WTC11 (cell line): ENCODE results near the gene EIF3I. TPM values are rescaled to one million over a fixed set of nuclear protein-coding genes. Genes with fewer than 3 reads are reported as not detected.

Source experiments
- ATAC-seq: fragments of 200-7000 bp; cut with Tn5 transposase; 2 replicates; pipeline ENCODE4 v1.10.0; 2021; ENCODE audit warnings: mild to moderate bottlenecking, moderate library complexity
- Bru-seq: library from RNA; stranded (reverse); fragments of 400-500 nt; gene quantifications from one replicate; lab custom pipeline; 2021; lab: Mats Ljungman, UMichigan
- CTCF ChIA-PET: fragments of 300-600 bp; sonication (Branson Sonifier 250); formaldehyde crosslinking; loops from one replicate; lab custom pipeline; 2021; ENCODE audit warnings: antibody characterized with exemption; lab: Charles Lee
- POLR2A ChIA-PET: fragments of 350-600 bp; sonication (Branson Sonifier 250); formaldehyde crosslinking; loops from one replicate; lab custom pipeline; 2021; ENCODE audit warnings: antibody characterized with exemption; lab: Charles Lee
- DNase-seq: peaks from one replicate; pipeline ENCODE4 v3.0.0; 2021; ENCODE audit warnings: low spot score
- H3K27ac Mint-ChIP-seq: 2 replicates; pipeline ENCODE4 v1.8.0; 2021; ENCODE audit warnings: mixed read lengths
- H3K27me3 Mint-ChIP-seq: 2 replicates; pipeline ENCODE4 v1.8.0; 2021; ENCODE audit warnings: low read depth, mild to moderate bottlenecking, moderate library complexity, mixed read lengths
- H3K36me3 Mint-ChIP-seq: 2 replicates; pipeline ENCODE4 v1.8.0; 2021; ENCODE audit warnings: mixed read lengths
- H3K4me1 Mint-ChIP-seq: 2 replicates; pipeline ENCODE4 v1.8.0; 2022; ENCODE audit warnings: mixed read lengths
- H3K4me3 Mint-ChIP-seq: 2 replicates; pipeline ENCODE4 v1.8.0; 2021; ENCODE audit warnings: mild to moderate bottlenecking, moderate library complexity, mixed read lengths
- H3K9me3 Mint-ChIP-seq: 2 replicates; pipeline ENCODE4 v1.8.0; 2021; ENCODE audit warnings: mixed read lengths
- CBFB ChIP-seq: sonication (generic); formaldehyde crosslinking; IDR thresholded peaks from 2 replicates; pipeline ENCODE4 v1.8.1; 2022; ENCODE audit warnings: mild to moderate bottlenecking, low read depth, missing genetic modification reagents
- ETV6 ChIP-seq: sonication (generic); formaldehyde crosslinking; IDR thresholded peaks from 2 replicates; pipeline ENCODE4 v1.8.1; 2022; ENCODE audit warnings: mild to moderate bottlenecking, missing genetic modification reagents
- FOXK1 ChIP-seq: sonication (generic); formaldehyde crosslinking; IDR thresholded peaks from 2 replicates; pipeline ENCODE4 v1.8.0; 2022; ENCODE audit warnings: mild to moderate bottlenecking, moderate library complexity, missing genetic modification reagents
- GABPB1 ChIP-seq: sonication (generic); formaldehyde crosslinking; IDR thresholded peaks from 2 replicates; pipeline ENCODE4 v1.8.1; 2023; ENCODE audit warnings: mild to moderate bottlenecking, missing genetic modification reagents
- NR2C2 ChIP-seq: sonication (generic); formaldehyde crosslinking; IDR thresholded peaks from 2 replicates; pipeline ENCODE4 v1.8.0; 2022; ENCODE audit warnings: mild to moderate bottlenecking, missing genetic modification reagents
- RELA ChIP-seq: sonication (generic); formaldehyde crosslinking; IDR thresholded peaks from 2 replicates; pipeline ENCODE4 v1.8.1; 2022; ENCODE audit warnings: missing genetic modification reagents, mild to moderate bottlenecking, borderline replicate concordance
- SMAD3 ChIP-seq: sonication (generic); formaldehyde crosslinking; IDR thresholded peaks from 2 replicates; pipeline ENCODE4 v1.8.0; 2022; ENCODE audit warnings: missing genetic modification reagents, mild to moderate bottlenecking, borderline replicate concordance
- TEAD1 ChIP-seq: sonication (generic); formaldehyde crosslinking; IDR thresholded peaks from 2 replicates; pipeline ENCODE4 v1.8.0; 2022; ENCODE audit warnings: mild to moderate bottlenecking, missing genetic modification reagents
- ZBTB21 ChIP-seq: sonication (generic); formaldehyde crosslinking; IDR thresholded peaks from 2 replicates; pipeline ENCODE4 v1.8.1; 2023; ENCODE audit warnings: mild to moderate bottlenecking, missing genetic modification reagents, borderline replicate concordance
- ZNF219 ChIP-seq: sonication (generic); formaldehyde crosslinking; IDR thresholded peaks from 2 replicates; pipeline ENCODE4 v1.8.0; 2023; ENCODE audit warnings: missing genetic modification reagents, mild to moderate bottlenecking, borderline replicate concordance
- ZNF416 ChIP-seq: fragments of 250-450 bp; sonication (Bioruptor Pico); IDR thresholded peaks from 2 replicates; pipeline ENCODE4 v1.9.0; 2021; ENCODE audit warnings: mild to moderate bottlenecking, inconsistent platforms
- ZNF423 ChIP-seq: fragments of 250-450 bp; sonication (Bioruptor Pico); IDR thresholded peaks from 2 replicates; pipeline ENCODE4 v2.1.2; 2022; ENCODE audit warnings: mild to moderate bottlenecking, moderate library complexity
- long read RNA-seq, 3 experiments: library from RNA in 1 of 3; library from capped mRNA in 1 of 3; library from polyadenylated mRNA in 1 of 3; unstranded in 2 of 3; stranded (forward) in 1 of 3; transcript quantifications; one replicate each; pipeline ENCODE4 v2.0.0, GENCODE V29; 2021
- total RNA-seq: library from RNA; stranded (reverse); gene quantifications from 3 replicates; pipeline ENCODE4 v1.2.3, GENCODE V29; 2021
- TF ChIP-seq, protein P1 (sequence below): sonication (generic); formaldehyde crosslinking; IDR thresholded peaks from 2 replicates; pipeline ENCODE4 v1.8.0; 2022; ENCODE audit warnings: mild to moderate bottlenecking, missing genetic modification reagents
- TF ChIP-seq, protein P2 (sequence below): sonication (generic); formaldehyde crosslinking; IDR thresholded peaks from 2 replicates; pipeline ENCODE4 v1.8.0; 2022; ENCODE audit warnings: mild to moderate bottlenecking, missing genetic modification reagents
- TF ChIP-seq, protein P3 (sequence below): fragments of 250-450 bp; sonication (Bioruptor Pico); IDR thresholded peaks from 2 replicates; pipeline ENCODE4 v1.9.0; 2021; ENCODE audit warnings: mild to moderate bottlenecking
- TF ChIP-seq, protein P4 (sequence below): fragments of 250-450 bp; sonication (Bioruptor Pico); IDR thresholded peaks from 2 replicates; pipeline ENCODE4 v1.9.0; 2021; ENCODE audit warnings: mild to moderate bottlenecking
- TF ChIP-seq, protein P5 (sequence below): sonication (generic); formaldehyde crosslinking; IDR thresholded peaks from 2 replicates; pipeline ENCODE4 v1.8.0; 2022; ENCODE audit warnings: mild to moderate bottlenecking, missing genetic modification reagents
- TF ChIP-seq, protein P6 (sequence below): fragments of 250-450 bp; sonication (Bioruptor Pico); IDR thresholded peaks from 2 replicates; pipeline ENCODE4 v2.1.2; 2022; ENCODE audit warnings: mild to moderate bottlenecking, moderate library complexity
- TF ChIP-seq, protein P7 (sequence below): sonication (generic); formaldehyde crosslinking; IDR thresholded peaks from 2 replicates; pipeline ENCODE4 v1.8.1; 2023; ENCODE audit warnings: mild to moderate bottlenecking, missing genetic modification reagents, moderate library complexity
- TF ChIP-seq, protein P8 (sequence below): sonication (generic); formaldehyde crosslinking; IDR thresholded peaks from 2 replicates; pipeline ENCODE4 v1.8.1; 2023; ENCODE audit warnings: mild to moderate bottlenecking, missing genetic modification reagents, moderate library complexity
- TF ChIP-seq, protein P9 (sequence below): sonication (generic); formaldehyde crosslinking; IDR thresholded peaks from 2 replicates; pipeline ENCODE4 v1.8.1; 2022; ENCODE audit warnings: low read depth, missing genetic modification reagents, borderline replicate concordance
- TF ChIP-seq, protein P10 (sequence below): sonication (generic); formaldehyde crosslinking; IDR thresholded peaks from 2 replicates; pipeline ENCODE4 v1.8.0; 2022; ENCODE audit warnings: mild to moderate bottlenecking, missing genetic modification reagents

The EIF3I gene
- 237 to 243 TPM (median 241 TPM) in 3 replicates for total RNA-seq
- percentile 96 among the genes with signal in this experiment for Bru-seq, nascent RNA
- long read RNA-seq, experiment 1, transcript EIF3I-202 (11 exons, 1,458 nt), result major isoform, 393 of 581 reads
- long read RNA-seq, experiment 1, partial matches to known transcripts, result 167 of 581 reads
- long read RNA-seq, experiment 1, other reads (novel, unspliced or antisense), result 21 of 581 reads
- long read RNA-seq, experiment 2, transcript EIF3I-202 (11 exons, 1,458 nt), result major isoform, 53 of 376 reads
- long read RNA-seq, experiment 2, partial matches to known transcripts, result 298 of 376 reads
- long read RNA-seq, experiment 2, other reads (novel, unspliced or antisense), result 25 of 376 reads
- long read RNA-seq, experiment 3, transcript EIF3I-202 (11 exons, 1,458 nt), result major isoform, 492 of 780 reads
- long read RNA-seq, experiment 3, partial matches to known transcripts, result 264 of 780 reads
- long read RNA-seq, experiment 3, other reads (novel, unspliced or antisense), result 23 of 780 reads

DNA sequence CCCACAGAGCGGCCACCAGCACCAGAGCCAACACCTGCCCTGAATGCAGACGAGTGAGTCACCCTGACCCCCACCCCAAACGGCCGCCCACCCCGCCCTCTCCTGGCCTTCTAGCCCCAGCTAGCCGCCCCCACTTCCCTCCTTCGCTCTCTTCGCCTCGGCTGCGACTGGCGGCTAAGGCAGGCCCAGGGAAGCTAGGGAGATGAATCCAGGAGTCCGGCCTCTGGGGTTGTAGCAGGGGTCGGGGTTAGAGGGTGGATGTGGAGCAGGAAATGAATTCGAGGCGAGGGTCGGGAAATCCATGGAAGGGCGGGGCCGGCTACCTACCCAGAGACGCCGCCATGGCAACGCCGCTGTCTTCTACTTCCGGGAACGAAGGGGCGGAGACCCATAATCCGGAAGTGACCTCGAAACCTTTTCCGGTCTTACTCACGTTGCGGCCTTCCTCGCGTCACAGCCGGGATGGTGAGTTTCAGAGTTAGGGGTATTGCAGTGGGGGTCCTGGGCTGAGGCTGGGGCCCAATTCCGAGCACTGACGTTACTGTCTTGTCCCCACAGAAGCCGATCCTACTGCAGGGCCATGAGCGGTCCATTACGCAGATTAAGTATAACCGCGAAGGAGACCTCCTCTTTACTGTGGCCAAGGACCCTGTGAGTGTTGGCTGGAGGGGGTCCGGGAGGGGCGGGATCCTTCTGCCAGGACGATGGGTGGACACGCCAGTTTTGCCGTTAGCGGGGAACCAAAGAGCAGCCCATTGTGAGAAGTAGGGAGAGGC is at the start of gene EIF3I, which contains the start of gene TMEM234:
TSS of gene EIF3I (plus strand) at position 428 of the 776 bp plus-strand sequence. CDS start at position 463, 35 bp downstream.
TSS of gene TMEM234 (minus strand) at position 374 of the 776 bp plus-strand sequence. CDS start at position 343, 31 bp downstream.
- Mint-ChIP-seq H3K36me3 (peaks cover 18% of the 10 kb centered on the region), H3K4me3 (peak within 1 kb of the TSS; percentile 95), H3K27ac (peak within 1 kb of the TSS; percentile 91), H3K4me1 (peaks cover 13% of the 10 kb centered on the region), H3K9me3 (no peaks in the 10 kb centered on the region), H3K27me3 (no peaks in the 10 kb centered on the region)
- POLR2A ChIA-PET, result interaction anchor here (1.2 kb wide), 1 partner anchor 23 kb away, joined by 3 read pairs; no protein-coding TSS in a partner anchor
- CTCF ChIA-PET, result interaction anchor here (0.6 to 3.5 kb wide), 4 partner anchors 13 to 470 kb away, joined by 3 to 23 read pairs (median 6); no protein-coding TSS in a partner anchor
- ATAC-seq, result peak; percentile 90
- DNase-seq, result peak; percentile 93
- TF ChIP-seq, protein P1, sequence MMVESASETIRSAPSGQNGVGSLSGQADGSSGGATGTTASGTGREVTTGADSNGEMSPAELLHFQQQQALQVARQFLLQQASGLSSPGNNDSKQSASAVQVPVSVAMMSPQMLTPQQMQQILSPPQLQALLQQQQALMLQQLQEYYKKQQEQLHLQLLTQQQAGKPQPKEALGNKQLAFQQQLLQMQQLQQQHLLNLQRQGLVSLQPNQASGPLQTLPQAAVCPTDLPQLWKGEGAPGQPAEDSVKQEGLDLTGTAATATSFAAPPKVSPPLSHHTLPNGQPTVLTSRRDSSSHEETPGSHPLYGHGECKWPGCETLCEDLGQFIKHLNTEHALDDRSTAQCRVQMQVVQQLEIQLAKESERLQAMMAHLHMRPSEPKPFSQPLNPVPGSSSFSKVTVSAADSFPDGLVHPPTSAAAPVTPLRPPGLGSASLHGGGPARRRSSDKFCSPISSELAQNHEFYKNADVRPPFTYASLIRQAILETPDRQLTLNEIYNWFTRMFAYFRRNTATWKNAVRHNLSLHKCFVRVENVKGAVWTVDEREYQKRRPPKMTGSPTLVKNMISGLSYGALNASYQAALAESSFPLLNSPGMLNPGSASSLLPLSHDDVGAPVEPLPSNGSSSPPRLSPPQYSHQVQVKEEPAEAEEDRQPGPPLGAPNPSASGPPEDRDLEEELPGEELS, result peak; percentile 31; the same call in 1 of the 2 replicates
- TF ChIP-seq FOXK1 (CRISPR knock-in tag) (peak; percentile 41; the same call in 1 of the 2 replicates), ZNF416 (no peak), SMAD3 (CRISPR knock-in tag) (peak; percentile 73; the same call in 1 of the 2 replicates), ZNF219 (CRISPR knock-in tag) (no peak), NR2C2 (peak; percentile 51), ZNF423 (CRISPR knock-in tag) (no peak), GABPB1 (CRISPR knock-in tag) (peak; percentile 70; the same call in 1 of the 2 replicates), ZBTB21 (no peak), TEAD1 (CRISPR knock-in tag) (peak; percentile 42; the same call in 1 of the 2 replicates), RELA (no peak), ETV6 (CRISPR knock-in tag) (peak; percentile 29; the same call in 1 of the 2 replicates), CBFB (CRISPR knock-in tag) (no peak)
- TF ChIP-seq, protein P2, sequence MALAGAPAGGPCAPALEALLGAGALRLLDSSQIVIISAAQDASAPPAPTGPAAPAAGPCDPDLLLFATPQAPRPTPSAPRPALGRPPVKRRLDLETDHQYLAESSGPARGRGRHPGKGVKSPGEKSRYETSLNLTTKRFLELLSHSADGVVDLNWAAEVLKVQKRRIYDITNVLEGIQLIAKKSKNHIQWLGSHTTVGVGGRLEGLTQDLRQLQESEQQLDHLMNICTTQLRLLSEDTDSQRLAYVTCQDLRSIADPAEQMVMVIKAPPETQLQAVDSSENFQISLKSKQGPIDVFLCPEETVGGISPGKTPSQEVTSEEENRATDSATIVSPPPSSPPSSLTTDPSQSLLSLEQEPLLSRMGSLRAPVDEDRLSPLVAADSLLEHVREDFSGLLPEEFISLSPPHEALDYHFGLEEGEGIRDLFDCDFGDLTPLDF (CRISPR knock-in tag), result no peak
- TF ChIP-seq, protein P3, sequence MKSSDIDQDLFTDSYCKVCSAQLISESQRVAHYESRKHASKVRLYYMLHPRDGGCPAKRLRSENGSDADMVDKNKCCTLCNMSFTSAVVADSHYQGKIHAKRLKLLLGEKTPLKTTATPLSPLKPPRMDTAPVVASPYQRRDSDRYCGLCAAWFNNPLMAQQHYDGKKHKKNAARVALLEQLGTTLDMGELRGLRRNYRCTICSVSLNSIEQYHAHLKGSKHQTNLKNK (CRISPR knock-in tag), result no peak
- TF ChIP-seq, protein P4, sequence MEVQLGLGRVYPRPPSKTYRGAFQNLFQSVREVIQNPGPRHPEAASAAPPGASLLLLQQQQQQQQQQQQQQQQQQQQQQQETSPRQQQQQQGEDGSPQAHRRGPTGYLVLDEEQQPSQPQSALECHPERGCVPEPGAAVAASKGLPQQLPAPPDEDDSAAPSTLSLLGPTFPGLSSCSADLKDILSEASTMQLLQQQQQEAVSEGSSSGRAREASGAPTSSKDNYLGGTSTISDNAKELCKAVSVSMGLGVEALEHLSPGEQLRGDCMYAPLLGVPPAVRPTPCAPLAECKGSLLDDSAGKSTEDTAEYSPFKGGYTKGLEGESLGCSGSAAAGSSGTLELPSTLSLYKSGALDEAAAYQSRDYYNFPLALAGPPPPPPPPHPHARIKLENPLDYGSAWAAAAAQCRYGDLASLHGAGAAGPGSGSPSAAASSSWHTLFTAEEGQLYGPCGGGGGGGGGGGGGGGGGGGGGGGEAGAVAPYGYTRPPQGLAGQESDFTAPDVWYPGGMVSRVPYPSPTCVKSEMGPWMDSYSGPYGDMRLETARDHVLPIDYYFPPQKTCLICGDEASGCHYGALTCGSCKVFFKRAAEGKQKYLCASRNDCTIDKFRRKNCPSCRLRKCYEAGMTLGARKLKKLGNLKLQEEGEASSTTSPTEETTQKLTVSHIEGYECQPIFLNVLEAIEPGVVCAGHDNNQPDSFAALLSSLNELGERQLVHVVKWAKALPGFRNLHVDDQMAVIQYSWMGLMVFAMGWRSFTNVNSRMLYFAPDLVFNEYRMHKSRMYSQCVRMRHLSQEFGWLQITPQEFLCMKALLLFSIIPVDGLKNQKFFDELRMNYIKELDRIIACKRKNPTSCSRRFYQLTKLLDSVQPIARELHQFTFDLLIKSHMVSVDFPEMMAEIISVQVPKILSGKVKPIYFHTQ (CRISPR knock-in tag), result no peak
- TF ChIP-seq, protein P5, sequence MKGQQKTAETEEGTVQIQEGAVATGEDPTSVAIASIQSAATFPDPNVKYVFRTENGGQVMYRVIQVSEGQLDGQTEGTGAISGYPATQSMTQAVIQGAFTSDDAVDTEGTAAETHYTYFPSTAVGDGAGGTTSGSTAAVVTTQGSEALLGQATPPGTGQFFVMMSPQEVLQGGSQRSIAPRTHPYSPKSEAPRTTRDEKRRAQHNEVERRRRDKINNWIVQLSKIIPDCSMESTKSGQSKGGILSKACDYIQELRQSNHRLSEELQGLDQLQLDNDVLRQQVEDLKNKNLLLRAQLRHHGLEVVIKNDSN (CRISPR knock-in tag), result no peak; the same call in 1 of the 2 replicates
- TF ChIP-seq, protein P6, sequence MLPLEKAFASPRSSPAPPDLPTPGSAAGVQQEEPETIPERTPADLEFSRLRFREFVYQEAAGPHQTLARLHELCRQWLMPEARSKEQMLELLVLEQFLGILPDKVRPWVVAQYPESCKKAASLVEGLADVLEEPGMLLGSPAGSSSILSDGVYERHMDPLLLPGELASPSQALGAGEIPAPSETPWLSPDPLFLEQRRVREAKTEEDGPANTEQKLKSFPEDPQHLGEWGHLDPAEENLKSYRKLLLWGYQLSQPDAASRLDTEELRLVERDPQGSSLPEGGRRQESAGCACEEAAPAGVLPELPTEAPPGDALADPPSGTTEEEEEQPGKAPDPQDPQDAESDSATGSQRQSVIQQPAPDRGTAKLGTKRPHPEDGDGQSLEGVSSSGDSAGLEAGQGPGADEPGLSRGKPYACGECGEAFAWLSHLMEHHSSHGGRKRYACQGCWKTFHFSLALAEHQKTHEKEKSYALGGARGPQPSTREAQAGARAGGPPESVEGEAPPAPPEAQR (CRISPR knock-in tag), result no peak
- TF ChIP-seq, protein P7, sequence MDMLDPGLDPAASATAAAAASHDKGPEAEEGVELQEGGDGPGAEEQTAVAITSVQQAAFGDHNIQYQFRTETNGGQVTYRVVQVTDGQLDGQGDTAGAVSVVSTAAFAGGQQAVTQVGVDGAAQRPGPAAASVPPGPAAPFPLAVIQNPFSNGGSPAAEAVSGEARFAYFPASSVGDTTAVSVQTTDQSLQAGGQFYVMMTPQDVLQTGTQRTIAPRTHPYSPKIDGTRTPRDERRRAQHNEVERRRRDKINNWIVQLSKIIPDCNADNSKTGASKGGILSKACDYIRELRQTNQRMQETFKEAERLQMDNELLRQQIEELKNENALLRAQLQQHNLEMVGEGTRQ (CRISPR knock-in tag), result no peak
- TF ChIP-seq, protein P8, sequence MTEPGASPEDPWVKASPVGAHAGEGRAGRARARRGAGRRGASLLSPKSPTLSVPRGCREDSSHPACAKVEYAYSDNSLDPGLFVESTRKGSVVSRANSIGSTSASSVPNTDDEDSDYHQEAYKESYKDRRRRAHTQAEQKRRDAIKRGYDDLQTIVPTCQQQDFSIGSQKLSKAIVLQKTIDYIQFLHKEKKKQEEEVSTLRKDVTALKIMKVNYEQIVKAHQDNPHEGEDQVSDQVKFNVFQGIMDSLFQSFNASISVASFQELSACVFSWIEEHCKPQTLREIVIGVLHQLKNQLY, result no peak
- TF ChIP-seq, protein P9, sequence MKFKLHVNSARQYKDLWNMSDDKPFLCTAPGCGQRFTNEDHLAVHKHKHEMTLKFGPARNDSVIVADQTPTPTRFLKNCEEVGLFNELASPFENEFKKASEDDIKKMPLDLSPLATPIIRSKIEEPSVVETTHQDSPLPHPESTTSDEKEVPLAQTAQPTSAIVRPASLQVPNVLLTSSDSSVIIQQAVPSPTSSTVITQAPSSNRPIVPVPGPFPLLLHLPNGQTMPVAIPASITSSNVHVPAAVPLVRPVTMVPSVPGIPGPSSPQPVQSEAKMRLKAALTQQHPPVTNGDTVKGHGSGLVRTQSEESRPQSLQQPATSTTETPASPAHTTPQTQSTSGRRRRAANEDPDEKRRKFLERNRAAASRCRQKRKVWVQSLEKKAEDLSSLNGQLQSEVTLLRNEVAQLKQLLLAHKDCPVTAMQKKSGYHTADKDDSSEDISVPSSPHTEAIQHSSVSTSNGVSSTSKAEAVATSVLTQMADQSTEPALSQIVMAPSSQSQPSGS (CRISPR knock-in tag), result no peak
- TF ChIP-seq, protein P10, sequence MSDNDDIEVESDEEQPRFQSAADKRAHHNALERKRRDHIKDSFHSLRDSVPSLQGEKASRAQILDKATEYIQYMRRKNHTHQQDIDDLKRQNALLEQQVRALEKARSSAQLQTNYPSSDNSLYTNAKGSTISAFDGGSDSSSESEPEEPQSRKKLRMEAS, result peak; percentile 66; the same call in 1 of the 2 replicates
